Mesendoderm (in vitro differentiated cells): Measurements from ENCODE around the gene DYNLT4.

ENCODE experiments used
- DNase-seq: peaks from one replicate; pipeline ENCODE4 v3.0.0; 2013
- H2AK5ac ChIP-seq: 2 replicates; pipeline ENCODE4 v1.6.1; 2013; ENCODE audit warnings: low read length, inconsistent platforms
- H2BK120ac ChIP-seq: 2 replicates; pipeline ENCODE4 v1.6.1; 2013; ENCODE audit warnings: low read depth, mild to moderate bottlenecking, low read length, moderate library complexity, mixed read lengths
- H2BK15ac ChIP-seq: replicated peaks from 2 replicates; pipeline ENCODE4 v1.6.1; 2013; ENCODE audit warnings: low read depth, mild to moderate bottlenecking, moderate library complexity
- H2BK5ac ChIP-seq: 2 replicates; pipeline ENCODE4 v1.6.1; 2013; ENCODE audit warnings: low read length, inconsistent platforms
- H3K18ac ChIP-seq: 2 replicates; pipeline ENCODE4 v1.6.1; 2013; ENCODE audit warnings: mild to moderate bottlenecking, low read length, mixed read lengths
- H3K23ac ChIP-seq: one replicate; pipeline ENCODE4 v1.6.1; 2013; ENCODE audit warnings: low read length
- H3K27ac ChIP-seq: 2 replicates; pipeline ENCODE4 v1.5.1; 2013; ENCODE audit warnings: low read depth, mild to moderate bottlenecking, inconsistent platforms, low read length, moderate library complexity
- H3K27me3 ChIP-seq: 2 replicates; pipeline ENCODE4 v1.6.1; 2013; ENCODE audit warnings: low read length, control low read depth, mild to moderate bottlenecking, inconsistent platforms; ENCODE audit not compliant: insufficient read depth, poor library complexity
- H3K36me3 ChIP-seq: 2 replicates; pipeline ENCODE4 v1.6.1; 2013; ENCODE audit warnings: low read length, inconsistent platforms; ENCODE audit not compliant: control insufficient read depth, insufficient read depth
- H3K4ac ChIP-seq: one replicate; pipeline ENCODE4 v1.6.1; 2013; ENCODE audit warnings: low read depth, mild to moderate bottlenecking, low read length, moderate library complexity
- H3K4me1 ChIP-seq: 2 replicates; pipeline ENCODE4 v1.6.1; 2013; ENCODE audit warnings: low read depth, low read length, inconsistent platforms; ENCODE audit not compliant: control insufficient read depth
- H3K4me2 ChIP-seq: 2 replicates; pipeline ENCODE4 v1.6.1; 2013; ENCODE audit warnings: low read length
- H3K4me3 ChIP-seq: 2 replicates; pipeline ENCODE4 v1.5.1; 2013; ENCODE audit warnings: mild to moderate bottlenecking, low read length
- H3K56ac ChIP-seq: one replicate; pipeline ENCODE4 v1.6.1; 2013; ENCODE audit warnings: low read length
- H3K79me1 ChIP-seq: 2 replicates; pipeline ENCODE4 v1.6.1; 2013; ENCODE audit warnings: low read length, inconsistent platforms
- H3K79me2 ChIP-seq: 2 replicates; pipeline ENCODE4 v1.6.1; 2013; ENCODE audit warnings: mild to moderate bottlenecking, low read length; ENCODE audit not compliant: control insufficient read depth, insufficient read depth
- H3K9ac ChIP-seq: 2 replicates; pipeline ENCODE4 v1.6.1; 2013; ENCODE audit warnings: low read length, inconsistent platforms
- H4K5ac ChIP-seq: one replicate; pipeline ENCODE4 v1.6.1; 2013; ENCODE audit warnings: low read length
- H4K8ac ChIP-seq: one replicate; pipeline ENCODE4 v1.6.1; 2013; ENCODE audit warnings: low read depth, mild to moderate bottlenecking, control low read depth, low read length, moderate library complexity
- WGBS: extraction: QIAGEN DNeasy Blood & Tissue Kit; methylation state at CpG from one replicate; pipeline ENCODE4 v1.1.7; 2013; ENCODE audit warnings: low lambda C conversion rate, missing lambda C conversion rate; ENCODE audit not compliant: insufficient coverage; ENCODE audit errors: extremely low coverage; 5-methylcytosine and 5-hydroxymethylcytosine counted together

The DYNLT4 gene

DNA sequence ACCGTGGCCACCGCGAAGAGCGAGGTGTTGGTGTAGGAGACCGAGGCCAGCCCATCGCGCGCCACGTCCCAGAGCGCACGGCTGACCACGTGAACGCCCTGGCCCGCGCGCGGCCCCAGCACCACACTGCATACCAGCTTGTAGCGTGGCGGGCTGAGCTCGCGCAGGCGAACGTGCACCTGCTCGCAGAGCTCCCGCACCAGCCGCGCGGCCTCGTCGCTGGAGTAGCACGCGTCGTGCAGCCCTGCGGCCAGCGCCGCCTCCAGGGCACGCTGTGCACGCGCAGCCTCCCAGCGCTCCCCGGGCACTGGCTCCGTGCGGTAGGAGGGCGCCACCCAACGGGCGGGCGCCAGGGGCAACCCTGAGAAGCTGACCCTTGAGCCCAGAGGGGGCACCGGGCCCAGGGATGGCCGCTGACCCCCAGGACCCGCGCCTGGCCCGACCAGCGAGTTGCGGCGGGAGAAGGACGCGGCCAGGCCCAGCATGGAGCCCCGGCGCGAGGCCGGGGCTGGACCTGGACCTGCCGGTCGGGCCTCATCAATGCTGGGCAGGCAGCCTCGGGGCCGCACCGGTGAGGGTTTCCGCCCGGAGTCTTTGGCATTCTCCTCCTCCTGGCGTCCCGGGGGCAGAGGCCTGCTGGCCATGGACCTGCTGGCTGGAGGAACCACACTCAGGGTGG, 987 bp downstream of the DYNLT4 start:
- H3K79me2 ChIP-seq = no peaks in the 10 kb centered on the region
- no peak overlapping the region for H2BK5ac ChIP-seq
- no peaks in the 10 kb centered on the region for H3K36me3 ChIP-seq
- H3K4me3 ChIP-seq = no peak overlapping the region
- H3K23ac ChIP-seq = no peak overlapping the region
- no peak overlapping the region for H2BK15ac ChIP-seq
- no peak for DNase-seq
- H3K56ac ChIP-seq = no peak overlapping the region
- no peak overlapping the region for H4K8ac ChIP-seq
- peaks cover 23% of the 10 kb centered on the region for H3K4me1 ChIP-seq
- no peak overlapping the region for H3K4ac ChIP-seq
- H2AK5ac ChIP-seq = no peak overlapping the region
- H3K27me3 ChIP-seq = no peaks in the 10 kb centered on the region
- no CpG with 5 or more reads among the region's 70 CpGs for WGBS
- H2BK120ac ChIP-seq = no peak overlapping the region
- H3K4me2 ChIP-seq = no peak overlapping the region
- peak overlapping the region; percentile 96 for H3K27ac ChIP-seq
- no peak overlapping the region for H3K9ac ChIP-seq
- no peak overlapping the region for H3K18ac ChIP-seq
- no peak overlapping the region for H4K5ac ChIP-seq
- peaks cover 3% of the 10 kb centered on the region for H3K79me1 ChIP-seq

DNA sequence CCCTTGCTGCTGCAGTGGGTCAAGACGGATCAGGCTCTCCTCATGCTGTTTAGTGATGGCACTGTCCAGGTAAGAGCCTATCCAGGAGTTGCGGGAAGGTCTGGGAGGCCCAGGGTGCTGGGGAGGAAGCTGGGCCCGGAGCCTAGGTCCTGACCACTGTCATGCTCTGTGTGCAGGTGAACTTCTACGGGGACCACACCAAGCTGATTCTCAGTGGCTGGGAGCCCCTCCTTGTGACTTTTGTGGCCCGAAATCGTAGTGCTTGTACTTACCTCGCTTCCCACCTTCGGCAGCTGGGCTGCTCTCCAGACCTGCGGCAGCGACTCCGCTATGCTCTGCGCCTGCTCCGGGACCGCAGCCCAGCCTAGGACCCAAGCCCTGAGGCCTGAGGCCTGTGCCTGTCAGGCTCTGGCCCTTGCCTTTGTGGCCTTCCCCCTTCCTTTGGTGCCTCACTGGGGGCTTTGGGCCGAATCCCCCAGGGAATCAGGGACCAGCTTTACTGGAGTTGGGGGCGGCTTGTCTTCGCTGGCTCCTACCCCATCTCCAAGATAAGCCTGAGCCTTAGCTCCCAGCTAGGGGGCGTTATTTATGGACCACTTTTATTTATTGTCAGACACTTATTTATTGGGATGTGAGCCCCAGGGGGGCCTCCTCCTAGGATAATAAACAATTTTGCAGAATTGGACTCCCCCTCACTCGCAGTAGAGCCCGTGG, 1.7 kb downstream of the DYNLT4 start:
- Histone ChIP-seq H3K79me1 (peaks cover 7% of the 10 kb centered on the region), H3K4me2 (no peak overlapping the region), H3K4me3 (no peak overlapping the region), H2BK15ac (no peak overlapping the region), H3K9ac (no peak overlapping the region), H3K27ac (no peak overlapping the region), H3K56ac (no peak overlapping the region), H2AK5ac (no peak overlapping the region), H3K4me1 (peaks cover 23% of the 10 kb centered on the region), H3K4ac (no peak overlapping the region), H4K5ac (no peak overlapping the region), H3K18ac (no peak overlapping the region), H3K23ac (no peak overlapping the region), H2BK5ac (no peak overlapping the region), H3K36me3 (no peaks in the 10 kb centered on the region), H2BK120ac (no peak overlapping the region), H4K8ac (no peak overlapping the region), H3K27me3 (no peaks in the 10 kb centered on the region), H3K79me2 (no peaks in the 10 kb centered on the region)
- no CpG with 5 or more reads among the region's 20 CpGs for WGBS
- DNase-seq = no peak

DNA sequence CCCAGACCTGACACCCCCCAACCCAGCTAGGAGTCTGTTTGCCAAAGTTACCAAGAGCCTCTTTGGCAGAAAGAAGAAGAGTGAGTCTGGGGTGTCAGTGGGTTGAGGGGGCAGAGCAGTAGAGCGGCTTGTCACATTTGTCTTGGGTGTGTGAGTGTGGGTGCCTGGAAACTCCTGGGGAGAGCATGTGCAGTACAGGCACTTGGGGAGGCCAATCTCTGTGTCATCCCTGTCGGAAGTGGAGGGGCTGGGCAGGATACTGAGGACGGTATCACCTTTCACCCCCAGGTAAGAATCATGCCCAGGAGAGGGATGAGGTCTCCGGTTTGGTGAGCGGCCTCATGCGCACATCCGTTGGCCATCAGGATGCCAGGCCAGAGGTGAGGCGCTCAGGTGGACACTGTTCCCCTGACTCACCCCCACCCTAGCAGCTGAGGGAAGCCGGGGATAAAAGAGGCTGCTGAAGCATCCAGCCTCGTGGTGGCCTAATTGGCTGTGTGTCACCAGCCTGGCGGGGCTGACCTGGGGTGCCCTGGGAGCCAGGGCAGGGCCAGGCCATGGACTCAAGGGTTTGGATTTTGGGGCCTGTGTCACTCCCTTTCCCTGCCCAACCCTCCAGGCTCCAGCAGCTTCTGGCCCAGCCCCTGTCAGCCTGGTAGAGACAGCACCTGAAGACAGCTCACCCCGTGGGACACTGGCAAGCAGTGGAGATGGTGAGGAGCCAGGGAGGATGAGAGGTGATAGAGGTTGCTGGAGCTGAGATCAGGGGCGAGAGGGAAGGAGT, 3.6 kb downstream of the DYNLT4 start:
- Histone ChIP-seq H4K5ac (no peak overlapping the region), H3K4me2 (no peak overlapping the region), H2AK5ac (no peak overlapping the region), H3K56ac (no peak overlapping the region), H3K79me2 (no peaks in the 10 kb centered on the region), H3K27me3 (no peaks in the 10 kb centered on the region), H2BK120ac (no peak overlapping the region), H3K9ac (no peak overlapping the region), H3K27ac (no peak overlapping the region), H3K36me3 (no peaks in the 10 kb centered on the region), H3K23ac (no peak overlapping the region), H2BK5ac (no peak overlapping the region), H3K4me3 (no peak overlapping the region), H3K4ac (no peak overlapping the region), H3K18ac (no peak overlapping the region), H2BK15ac (no peak overlapping the region), H3K4me1 (peaks cover 17% of the 10 kb centered on the region), H3K79me1 (peaks cover 7% of the 10 kb centered on the region), H4K8ac (no peak overlapping the region)
- WGBS = no CpG with 5 or more reads among the region's 13 CpGs
- DNase-seq = no peak

DNA sequence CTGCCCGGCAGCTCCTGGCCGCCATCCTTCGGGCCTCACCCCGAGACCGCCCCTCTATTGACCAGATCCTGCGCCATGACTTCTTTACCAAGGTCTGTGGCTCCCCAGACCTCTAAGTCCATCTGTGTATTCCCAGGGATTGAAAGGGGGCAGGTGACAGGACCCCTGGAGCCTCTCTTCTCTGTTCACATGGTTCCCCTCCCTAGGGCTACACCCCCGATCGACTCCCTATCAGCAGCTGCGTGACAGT, 4.2 kb downstream of the DYNLT4 start:
- Histone ChIP-seq H3K9ac (no peak overlapping the region), H3K27me3 (no peaks in the 10 kb centered on the region), H2BK5ac (no peak overlapping the region), H3K18ac (no peak overlapping the region), H3K4me1 (peaks cover 15% of the 10 kb centered on the region), H3K79me2 (no peaks in the 10 kb centered on the region), H3K56ac (no peak overlapping the region), H3K4ac (no peak overlapping the region), H3K27ac (no peak overlapping the region), H3K4me2 (no peak overlapping the region), H3K79me1 (peaks cover 7% of the 10 kb centered on the region), H4K8ac (no peak overlapping the region), H2BK15ac (no peak overlapping the region), H3K23ac (no peak overlapping the region), H3K4me3 (no peak overlapping the region), H4K5ac (no peak overlapping the region), H3K36me3 (no peaks in the 10 kb centered on the region), H2AK5ac (no peak overlapping the region), H2BK120ac (no peak overlapping the region)
- WGBS = no CpG with 5 or more reads among the region's 9 CpGs
- no peak for DNase-seq

DNA sequence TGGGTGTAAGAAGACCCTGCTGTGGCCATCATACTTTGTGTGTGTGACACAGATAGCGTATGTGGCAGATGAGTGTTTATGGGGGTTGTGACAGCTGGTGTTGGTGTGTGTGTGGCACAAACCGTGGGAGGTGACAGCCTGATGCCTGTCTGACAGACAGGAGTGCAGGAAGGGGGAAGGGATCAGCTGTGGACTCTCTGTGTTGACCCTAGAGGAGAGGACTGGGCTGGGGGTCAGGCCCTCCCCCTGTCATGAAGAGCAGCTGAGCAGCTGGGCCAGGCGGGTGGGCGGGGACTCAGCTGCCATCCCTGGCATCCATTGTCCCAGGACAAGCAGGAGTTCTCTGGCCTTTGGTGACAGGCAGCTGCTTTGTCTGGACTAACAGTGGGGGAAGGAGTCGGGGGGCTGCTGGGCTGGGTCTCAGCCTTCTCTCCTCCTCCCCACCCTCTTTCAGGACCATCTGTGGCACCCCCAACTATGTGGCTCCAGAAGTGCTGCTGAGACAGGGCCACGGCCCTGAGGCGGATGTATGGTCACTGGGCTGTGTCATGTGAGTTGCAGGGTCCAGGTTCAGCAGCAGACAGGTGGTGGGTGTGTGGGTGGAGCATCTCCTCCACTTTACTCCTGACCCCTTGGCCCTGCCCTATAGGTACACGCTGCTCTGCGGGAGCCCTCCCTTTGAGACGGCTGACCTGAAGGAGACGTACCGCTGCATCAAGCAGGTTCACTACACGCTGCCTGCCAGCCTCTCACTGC, 4.7 kb downstream of the DYNLT4 start:
- no CpG with 5 or more reads among the region's 13 CpGs for WGBS
- H3K9ac ChIP-seq = no peak overlapping the region
- no peak overlapping the region for H3K4ac ChIP-seq
- peak overlapping the region; percentile 5 for H3K56ac ChIP-seq
- no peak overlapping the region for H4K8ac ChIP-seq
- no peak overlapping the region for H3K4me2 ChIP-seq
- H3K4me1 ChIP-seq = peaks cover 11% of the 10 kb centered on the region
- no peaks in the 10 kb centered on the region for H3K79me2 ChIP-seq
- no peaks in the 10 kb centered on the region for H3K36me3 ChIP-seq
- H2BK15ac ChIP-seq = no peak overlapping the region
- H3K23ac ChIP-seq = no peak overlapping the region
- no peaks in the 10 kb centered on the region for H3K27me3 ChIP-seq
- H3K79me1 ChIP-seq = peaks cover 7% of the 10 kb centered on the region
- no peak overlapping the region for H2BK120ac ChIP-seq
- H3K4me3 ChIP-seq = no peak overlapping the region
- H3K27ac ChIP-seq = no peak overlapping the region
- H4K5ac ChIP-seq = no peak overlapping the region
- no peak overlapping the region for H2BK5ac ChIP-seq
- H3K18ac ChIP-seq = no peak overlapping the region
- no peak overlapping the region for H2AK5ac ChIP-seq
- DNase-seq = no peak
